Thyroid gland (tissue), 4 donors: ENCODE data around the gene SLC25A6.

Source experiments
- CTCF ChIP-seq, 6 experiments: fragments of 200-600 bp in 3 of 6; fragments of 450-650 bp in 3 of 6; sonication (generic) in 3 of 6; IDR thresholded peaks; one replicate each; pipeline ENCODE4 v1.5.1; 2016 to 2019; ENCODE audit warnings: antibody characterized with exemption in 6 of 6, mild to moderate bottlenecking in 2 of 6, inconsistent platforms in 1 of 6, moderate library complexity in 1 of 6
- POLR2A ChIP-seq, 2 donors: fragments of 450-650 bp; IDR thresholded peaks; one replicate each; pipeline ENCODE4 v1.6.1; 2017; ENCODE audit warnings: antibody characterized with exemption in 2 of 2, mild to moderate bottlenecking in 2 of 2, moderate library complexity in 1 of 2

- TF ChIP-seq POLR2A (IDR thresholded peaks at IDR 0.05) (no peak), CTCF (IDR thresholded peaks at IDR 0.05) (no peak)
These were observed 31.3 kb upstream of the SLC25A6 start for GRCh38 chrX:1423215-1423614.
